OCI-LY3 (cell line): ENCODE data around the gene DPYSL3.

ENCODE experiments used
- H2AFZ ChIP-seq: fragments of 200-600, 300-600 bp; shearing (Covaris generic); 2 replicates; pipeline ENCODE4 v1.6.0; 2014; ENCODE audit warnings: antibody characterized with exemption, low read depth, low read length
- H3K27ac ChIP-seq: fragments of 200-600, 300-600 bp; sonication (generic); 2 replicates; pipeline ENCODE4 v1.5.1; 2014; ENCODE audit warnings: mild to moderate bottlenecking, low read length, moderate library complexity, mixed read lengths
- H3K27me3 ChIP-seq: fragments of 200-600, 300-600 bp; sonication (generic); 2 replicates; pipeline ENCODE4 v1.6.1; 2014; ENCODE audit warnings: low read depth, low read length, mixed read lengths
- H3K36me3 ChIP-seq: fragments of 200-600, 300-600 bp; sonication (generic); replicated peaks from 2 replicates; pipeline ENCODE3; 2014; ENCODE audit warnings: low read depth, low read length, mixed read lengths
- H3K4me1 ChIP-seq: fragments of 300-600, 200-600 bp; sonication (generic); 2 replicates; pipeline ENCODE4 v1.6.1; 2014; ENCODE audit warnings: low read length, mixed read lengths
- H3K4me2 ChIP-seq: fragments of 200-600, 300-600 bp; sonication (generic); 2 replicates; pipeline ENCODE4 v1.6.1; 2014; ENCODE audit warnings: low read length, mixed read lengths
- H3K4me3 ChIP-seq: fragments of 300-600, 200-600 bp; sonication (generic); 2 replicates; pipeline ENCODE4 v1.5.1; 2014; ENCODE audit warnings: antibody characterized with exemption, mild to moderate bottlenecking, low read length, moderate library complexity
- H3K79me2 ChIP-seq: fragments of 300-600, 200-600 bp; shearing (Covaris generic); 2 replicates; pipeline ENCODE4 v1.6.1; 2014; ENCODE audit warnings: mild to moderate bottlenecking, low read length, mixed read lengths
- H3K9ac ChIP-seq: fragments of 300-600, 200-600 bp; shearing (Covaris generic); 2 replicates; pipeline ENCODE4 v1.6.0; 2014; ENCODE audit warnings: mild to moderate bottlenecking, low read length, moderate library complexity
- H3K9me3 ChIP-seq: fragments of 200-600, 300-600 bp; shearing (Covaris generic); 2 replicates; pipeline ENCODE4 v1.6.1; 2014; ENCODE audit warnings: low read length, mixed read lengths; ENCODE audit not compliant: insufficient read depth
- H4K20me1 ChIP-seq: fragments of 200-600, 300-600 bp; sonication (generic); 2 replicates; pipeline ENCODE4 v1.6.1; 2016; ENCODE audit warnings: low read length, mixed read lengths; ENCODE audit not compliant: insufficient read depth
- CTCF ChIP-seq: fragments of 200-600, 300-600 bp; sonication (generic); IDR thresholded peaks from 2 replicates; pipeline ENCODE4 v1.5.1; 2014; ENCODE audit warnings: antibody characterized with exemption, low read length, low read depth
- EZH2phosphoT487 ChIP-seq: fragments of 200-600 bp; shearing (Covaris generic); IDR thresholded peaks from 2 replicates; pipeline ENCODE4 v1.6.1; 2018; ENCODE audit warnings: antibody characterized with exemption, mixed run types, low read depth

The DPYSL3 gene

GRCh38 chr5:147381555-147381954, 128.3 kb downstream of the DPYSL3 start:
- Histone ChIP-seq H3K79me2 (no peaks in the 10 kb centered on the region), H3K27me3 (no peaks in the 10 kb centered on the region), H3K9me3 (no peaks in the 10 kb centered on the region), H3K36me3 (no peaks in the 10 kb centered on the region), H3K27ac (no peak overlapping the region), H3K4me3 (no peak overlapping the region), H3K4me2 (no peak overlapping the region), H2AFZ (no peak overlapping the region), H3K9ac (no peak overlapping the region), H4K20me1 (no peaks in the 10 kb centered on the region), H3K4me1 (no peaks in the 10 kb centered on the region)
- TF ChIP-seq EZH2phosphoT487: no peak
- no peak for TF ChIP-seq CTCF

- no peaks in the 10 kb centered on the region for H3K36me3 ChIP-seq
- no peaks in the 10 kb centered on the region for H3K27me3 ChIP-seq
- H3K4me1 ChIP-seq: peaks cover 16% of the 10 kb centered on the region
- H3K4me3 ChIP-seq: no peak overlapping the region
- no peaks in the 10 kb centered on the region for H3K9me3 ChIP-seq
- no peak overlapping the region for H3K4me2 ChIP-seq
- H2AFZ ChIP-seq: no peak overlapping the region
- H3K27ac ChIP-seq: no peak overlapping the region
- TF ChIP-seq CTCF: no peak
- TF ChIP-seq EZH2phosphoT487: no peak
- H3K9ac ChIP-seq: no peak overlapping the region
- no peaks in the 10 kb centered on the region for H4K20me1 ChIP-seq
- no peaks in the 10 kb centered on the region for H3K79me2 ChIP-seq
Observed at GRCh38 chr5:147377682-147378081, 132.2 kb downstream of the DPYSL3 start.

GRCh38 chr5:147375151-147375550, 134.7 kb downstream of the DPYSL3 start:
- Histone ChIP-seq H4K20me1 (no peaks in the 10 kb centered on the region), H3K79me2 (no peaks in the 10 kb centered on the region), H3K4me1 (peaks cover 17% of the 10 kb centered on the region), H3K36me3 (no peaks in the 10 kb centered on the region), H3K27ac (no peak overlapping the region), H3K9ac (no peak overlapping the region), H3K4me2 (no peak overlapping the region), H2AFZ (no peak overlapping the region), H3K9me3 (no peaks in the 10 kb centered on the region), H3K4me3 (no peak overlapping the region), H3K27me3 (no peaks in the 10 kb centered on the region)
- TF ChIP-seq CTCF (no peak), EZH2phosphoT487 (no peak)

- Histone ChIP-seq H3K27ac (no peak overlapping the region), H3K4me3 (no peak overlapping the region)
Observed at GRCh38 chr5:147373328-147373727, 136.5 kb downstream of the DPYSL3 start.

More at GRCh38 chr5:147373328-147373727, 136.5 kb downstream of the DPYSL3 start:
- Histone ChIP-seq H4K20me1 (no peaks in the 10 kb centered on the region), H3K4me2 (peak overlapping the region; percentile 20; the same call in 1 of the 2 replicates), H3K36me3 (no peaks in the 10 kb centered on the region), H3K9ac (no peak overlapping the region), H3K79me2 (no peaks in the 10 kb centered on the region), H3K27me3 (no peaks in the 10 kb centered on the region), H2AFZ (no peak overlapping the region), H3K9me3 (no peaks in the 10 kb centered on the region), H3K4me1 (peaks cover 17% of the 10 kb centered on the region)
- TF ChIP-seq EZH2phosphoT487: no peak
- no peak for TF ChIP-seq CTCF
